Keratinocyte (primary cell): ENCODE data around the gene NEUROG3. TPM values are rescaled to one million over a fixed set of nuclear protein-coding genes. Genes with fewer than 3 reads are reported as not detected.

ENCODE experiments used
- DNase-seq: peaks from one replicate; pipeline ENCODE4 v3.0.0-alpha.2; 2011; ENCODE audit warnings: low read depth, missing footprints, low spot score
- FAIRE-seq: peaks from 2 replicates; lab custom pipeline; 2011; peaks lifted over from hg19 to GRCh38; lab: Jason Lieb, UNC
- H2AFZ ChIP-seq: 2 replicates; pipeline ENCODE4 v1.6.0; 2012; ENCODE audit warnings: low read length, control low read depth, inconsistent platforms; ENCODE audit not compliant: control insufficient read depth
- H3K27ac ChIP-seq: 2 replicates; pipeline ENCODE4 v1.5.1; 2011; ENCODE audit warnings: low read length; ENCODE audit not compliant: control insufficient read depth, insufficient read depth
- H3K27me3 ChIP-seq: 3 replicates; pipeline ENCODE4 v1.6.0; 2011; ENCODE audit warnings: low read length; ENCODE audit not compliant: control insufficient read depth, insufficient read depth; ENCODE audit errors: extremely low read depth
- H3K36me3 ChIP-seq, 2 experiments: 2 replicates in 1 of 2; 3 replicates in 1 of 2; pipeline ENCODE4 v1.5.1; 2011; ENCODE audit warnings: low read length in 2 of 2, mild to moderate bottlenecking in 1 of 2; ENCODE audit not compliant: control insufficient read depth in 2 of 2, insufficient read depth in 2 of 2; ENCODE audit errors: extremely low read depth in 1 of 2
- H3K4me1 ChIP-seq: 3 replicates; pipeline ENCODE4 v1.5.1; 2011; ENCODE audit warnings: low read length; ENCODE audit not compliant: control insufficient read depth, insufficient read depth; ENCODE audit errors: extremely low read depth
- H3K4me2 ChIP-seq: 3 replicates; pipeline ENCODE4 v1.6.0; 2011; ENCODE audit warnings: low read depth, low read length; ENCODE audit not compliant: control insufficient read depth, insufficient read depth; ENCODE audit errors: extremely low read depth
- H3K4me3 ChIP-seq, 3 experiments: fragments of 200-600 bp in 1 of 3; sonication (generic) in 1 of 3; 2 replicates in 2 of 3; 3 replicates in 1 of 3; pipeline ENCODE4 v1.5.1; 2011 to 2016; ENCODE audit warnings: low read length in 3 of 3, mild to moderate bottlenecking in 3 of 3, control low read depth in 2 of 3, inconsistent platforms in 1 of 3, low read depth in 1 of 3, mixed read lengths in 1 of 3, mixed run types in 1 of 3, moderate library complexity in 1 of 3; ENCODE audit not compliant: control insufficient read depth in 2 of 3, insufficient read depth in 2 of 3; ENCODE audit errors: extremely low read depth in 1 of 3
- H3K79me2 ChIP-seq: 2 replicates; pipeline ENCODE4 v1.6.0; 2012; ENCODE audit warnings: low read length; ENCODE audit not compliant: control insufficient read depth, insufficient read depth
- H3K9ac ChIP-seq: 3 replicates; pipeline ENCODE4 v1.6.0; 2011; ENCODE audit warnings: low read length; ENCODE audit not compliant: control insufficient read depth, insufficient read depth; ENCODE audit errors: extremely low read depth
- H3K9me1 ChIP-seq: 3 replicates; pipeline ENCODE4 v1.6.0; 2011; ENCODE audit warnings: low read length; ENCODE audit not compliant: control insufficient read depth, insufficient read depth; ENCODE audit errors: extremely low read depth
- H3K9me3 ChIP-seq: 2 replicates; pipeline ENCODE4 v1.5.1; 2012; ENCODE audit warnings: low read depth, low read length; ENCODE audit not compliant: control insufficient read depth
- H4K20me1 ChIP-seq: 3 replicates; pipeline ENCODE4 v1.6.0; 2011; ENCODE audit warnings: low read length; ENCODE audit not compliant: control insufficient read depth, insufficient read depth; ENCODE audit errors: extremely low read depth
- EZH2 ChIP-seq: IDR thresholded peaks from one replicate; pipeline ENCODE4 v1.6.1; 2012; ENCODE audit warnings: inconsistent platforms, mild to moderate bottlenecking, low read length, moderate library complexity
- dilution Hi-C: fragments of 300-500 bp; cut with MboI; formaldehyde crosslinking; loops from one replicate; pipeline ENCODE4 v1.7.0; 2020; ENCODE audit warnings: low sequenced_read_pairs; ENCODE audit not compliant: extremely low pct_ligation_motif_present
- polyA plus RNA-seq, 5 experiments: library from polyadenylated mRNA; depleted of rRNA in 3 of 5; stranded (reverse) in 3 of 5; stranded (forward) in 1 of 5; unstranded in 1 of 5; fragments of >200 nt; gene quantifications; 1 replicate in 1 of 5; 2 replicates in 3 of 5; 3 replicates in 1 of 5; pipeline versions ENCODE4 v1.2.1 to v1.2.3, GENCODE V29; 2011 to 2012; ENCODE audit warnings: missing spikeins in 2 of 5, low read depth in 1 of 5, low replicate concordance in 1 of 5
- TF ChIP-seq, protein P1 (sequence below), 3 experiments: IDR thresholded peaks in 1 of 3; conservative IDR thresholded peaks in 1 of 3; optimal IDR thresholded peaks in 1 of 3; 2 replicates in 2 of 3; 3 replicates in 1 of 3; pipeline versions ENCODE3 to v1.5.1; 2011; ENCODE audit warnings: low read length in 3 of 3, mild to moderate bottlenecking in 3 of 3, moderate library complexity in 2 of 3, control low read depth in 1 of 3, inconsistent platforms in 1 of 3; ENCODE audit not compliant: insufficient read depth in 2 of 3; ENCODE audit errors: extremely low read depth in 1 of 3

NEUROG3 gene
- polyA plus RNA-seq, 1 donor (not counting 4 experiments of a cell fraction or from before 2014, with no cell fraction given) = not detected

DNA sequence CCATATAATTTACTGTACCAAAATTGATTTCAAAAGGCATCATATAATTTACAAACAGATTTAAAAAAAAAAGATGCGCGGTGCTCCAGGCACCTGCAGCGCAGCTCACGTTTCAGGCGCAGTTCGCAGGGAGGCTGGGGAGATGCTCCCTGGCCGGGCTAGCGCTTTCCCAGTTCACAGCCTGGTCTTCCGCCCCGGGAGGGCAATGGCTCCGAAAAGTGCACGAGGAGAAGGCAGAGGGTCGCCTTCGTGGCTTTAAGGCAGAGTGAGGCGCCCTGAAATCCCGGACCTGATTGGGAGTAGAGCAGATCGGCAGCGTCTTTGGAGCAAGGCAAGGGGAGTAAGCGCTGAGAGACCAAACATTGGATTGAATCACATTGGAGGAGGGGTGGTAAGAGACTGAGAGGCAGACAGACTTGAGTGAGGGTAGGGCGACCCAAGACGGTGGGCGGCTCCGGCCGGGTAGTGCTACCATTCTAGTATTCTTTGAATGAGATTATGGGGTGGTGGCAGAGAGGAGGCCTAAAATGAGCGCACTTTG lies 1.5 kb downstream of the NEUROG3 start:
- Histone ChIP-seq H3K4me1 (no peaks in the 10 kb centered on the region), H2AFZ (no peak overlapping the region), H3K4me2 (no peak overlapping the region), H3K79me2 (no peaks in the 10 kb centered on the region), H3K9me1 (no peaks in the 10 kb centered on the region), H3K27me3 (peaks cover 94% of the 10 kb centered on the region), H3K4me3 (no peak overlapping the region), H4K20me1 (no peaks in the 10 kb centered on the region), H3K36me3 (no peaks in the 10 kb centered on the region), H3K9ac (no peak overlapping the region), H3K9me3 (no peaks in the 10 kb centered on the region), H3K27ac (no peak overlapping the region)
- TF ChIP-seq EZH2 = peak; percentile 75
- TF ChIP-seq, protein P1, sequence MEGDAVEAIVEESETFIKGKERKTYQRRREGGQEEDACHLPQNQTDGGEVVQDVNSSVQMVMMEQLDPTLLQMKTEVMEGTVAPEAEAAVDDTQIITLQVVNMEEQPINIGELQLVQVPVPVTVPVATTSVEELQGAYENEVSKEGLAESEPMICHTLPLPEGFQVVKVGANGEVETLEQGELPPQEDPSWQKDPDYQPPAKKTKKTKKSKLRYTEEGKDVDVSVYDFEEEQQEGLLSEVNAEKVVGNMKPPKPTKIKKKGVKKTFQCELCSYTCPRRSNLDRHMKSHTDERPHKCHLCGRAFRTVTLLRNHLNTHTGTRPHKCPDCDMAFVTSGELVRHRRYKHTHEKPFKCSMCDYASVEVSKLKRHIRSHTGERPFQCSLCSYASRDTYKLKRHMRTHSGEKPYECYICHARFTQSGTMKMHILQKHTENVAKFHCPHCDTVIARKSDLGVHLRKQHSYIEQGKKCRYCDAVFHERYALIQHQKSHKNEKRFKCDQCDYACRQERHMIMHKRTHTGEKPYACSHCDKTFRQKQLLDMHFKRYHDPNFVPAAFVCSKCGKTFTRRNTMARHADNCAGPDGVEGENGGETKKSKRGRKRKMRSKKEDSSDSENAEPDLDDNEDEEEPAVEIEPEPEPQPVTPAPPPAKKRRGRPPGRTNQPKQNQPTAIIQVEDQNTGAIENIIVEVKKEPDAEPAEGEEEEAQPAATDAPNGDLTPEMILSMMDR (optimal IDR thresholded peaks at IDR 0.05 in 1 of 3, IDR thresholded peaks at IDR 0.05 in 1 of 3, conservative IDR thresholded peaks at IDR 0.05 in 1 of 3; ENCODE audit: extremely low read depth in 1 of 3, insufficient read depth in 2 of 3, low read length in 3 of 3) = no peak
- FAIRE-seq = no peak
- DNase-seq = no peak
- dilution Hi-C loops = no loop called here

DNA sequence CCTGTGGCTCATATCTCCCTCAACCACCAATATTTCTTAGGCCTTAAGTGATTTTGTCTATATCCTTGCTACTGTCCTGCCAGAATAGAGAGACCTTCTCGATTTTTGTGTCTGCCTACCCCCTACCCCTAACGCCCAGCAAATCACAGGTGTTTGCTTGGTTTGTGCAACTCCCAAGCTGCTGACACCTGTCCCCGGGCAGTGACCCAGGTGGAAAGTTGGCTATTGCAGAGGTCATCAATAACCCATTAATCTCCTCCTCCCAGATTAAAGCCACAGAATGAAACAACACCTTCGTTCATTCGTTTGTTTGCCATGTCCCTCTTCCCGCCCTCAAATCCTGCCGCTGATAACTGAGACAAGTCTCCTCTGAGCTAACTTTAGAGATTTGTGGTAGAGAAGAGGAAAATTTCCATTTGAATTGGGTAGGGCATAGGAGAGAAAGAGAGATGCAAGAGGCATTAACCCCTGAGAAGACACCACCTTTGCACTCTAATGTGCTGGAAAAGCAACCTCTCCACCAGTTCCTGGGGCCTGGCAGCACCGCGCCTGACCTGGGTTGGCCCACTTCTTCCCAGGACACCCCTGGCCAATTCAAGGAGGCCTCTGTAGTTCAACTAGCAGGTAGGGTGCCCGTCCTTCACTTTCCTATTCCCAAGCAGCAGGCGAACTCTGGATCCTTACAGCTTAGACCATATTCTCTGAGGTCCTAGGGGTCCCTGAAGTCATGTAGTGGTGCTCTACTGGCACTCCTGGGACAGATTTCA lies 3.0 kb downstream of the NEUROG3 start:
- DNase-seq (no peak), FAIRE-seq (no peak)
- no peak overlapping the region for H3K4me3 ChIP-seq
- peaks cover 90% of the 10 kb centered on the region for H3K27me3 ChIP-seq
- no peak for TF ChIP-seq EZH2
- TF ChIP-seq, protein P1 (optimal IDR thresholded peaks at IDR 0.05 in 1 of 3, IDR thresholded peaks at IDR 0.05 in 1 of 3, conservative IDR thresholded peaks at IDR 0.05 in 1 of 3; ENCODE audit: extremely low read depth in 1 of 3, insufficient read depth in 2 of 3, low read length in 3 of 3) = no peak
- H4K20me1 ChIP-seq = no peaks in the 10 kb centered on the region
- no peak overlapping the region for H3K4me2 ChIP-seq
- H3K36me3 ChIP-seq = no peaks in the 10 kb centered on the region
- no peaks in the 10 kb centered on the region for H3K4me1 ChIP-seq
- H3K9me3 ChIP-seq = no peaks in the 10 kb centered on the region
- H3K79me2 ChIP-seq = no peaks in the 10 kb centered on the region
- dilution Hi-C loops = no loop called here
- no peaks in the 10 kb centered on the region for H3K9me1 ChIP-seq
- H3K27ac ChIP-seq = no peak overlapping the region
- no peak overlapping the region for H2AFZ ChIP-seq
- H3K9ac ChIP-seq = no peak overlapping the region
